Liver (tissue), 9 donors: Measurements from ENCODE around the gene MESP1. TPM values are rescaled to one million over a fixed set of nuclear protein-coding genes. Genes with fewer than 3 reads are reported as not detected.

Experiments used
- DNase-seq: peaks from one replicate; pipeline ENCODE4 v3.0.0-alpha.2; 2017; ENCODE audit warnings: low spot score
- H3K27ac ChIP-seq, 2 donors: one replicate each; pipeline ENCODE4 v1.7.0; 2013; ENCODE audit warnings: inconsistent platforms in 2 of 2, low read length in 2 of 2, control low read depth in 1 of 2, low read depth in 1 of 2, mild to moderate bottlenecking in 1 of 2
- H3K27me3 ChIP-seq, 4 donors: one replicate each; pipeline versions ENCODE4 v1.6.1 to v1.7.0; 2013; ENCODE audit warnings: low read length in 3 of 4, inconsistent platforms in 1 of 4, mild to moderate bottlenecking in 1 of 4, moderate library complexity in 1 of 4; ENCODE audit not compliant: control insufficient read depth in 4 of 4, insufficient read depth in 4 of 4
- H3K36me3 ChIP-seq, 4 donors: one replicate each; pipeline versions ENCODE4 v1.6.1 to v1.7.0; 2013; ENCODE audit warnings: low read length in 3 of 4, mild to moderate bottlenecking in 3 of 4, low read depth in 1 of 4, moderate library complexity in 1 of 4; ENCODE audit not compliant: control insufficient read depth in 4 of 4, insufficient read depth in 3 of 4
- H3K4me1 ChIP-seq, 4 donors: one replicate each; pipeline versions ENCODE4 v1.6.1 to v1.7.0; 2013; ENCODE audit warnings: low read length in 3 of 4, mild to moderate bottlenecking in 3 of 4, moderate library complexity in 1 of 4; ENCODE audit not compliant: control insufficient read depth in 4 of 4, insufficient read depth in 4 of 4
- H3K4me3 ChIP-seq, 3 donors: one replicate each; pipeline versions ENCODE4 v1.6.1 to v1.7.0; 2013; ENCODE audit warnings: low read length in 3 of 3, control low read depth in 1 of 3, low read depth in 1 of 3, mild to moderate bottlenecking in 1 of 3
- H3K9ac ChIP-seq, 2 donors: one replicate each; pipeline ENCODE4 v1.7.0; 2013; ENCODE audit warnings: low read length in 2 of 2, mild to moderate bottlenecking in 2 of 2, moderate library complexity in 2 of 2, control low read depth in 1 of 2, low read depth in 1 of 2
- H3K9me3 ChIP-seq, 4 donors: one replicate each; pipeline versions ENCODE4 v1.6.1 to v1.7.0; 2013; ENCODE audit warnings: low read length in 3 of 4; ENCODE audit not compliant: control insufficient read depth in 4 of 4
- ATF3 ChIP-seq: IDR thresholded peaks from 2 replicates; pipeline ENCODE4 v1.6.1; 2016; ENCODE audit warnings: antibody characterized with exemption
- CTCF ChIP-seq: fragments of 150-350 bp; IDR thresholded peaks from 2 replicates; pipeline ENCODE4 v1.5.1; 2017; ENCODE audit warnings: improper control_type of control experiment, low read depth, low read length; ENCODE audit not compliant: missing input control
- EGR1 ChIP-seq, 2 donors: IDR thresholded peaks; 2 replicates each; pipeline ENCODE4 v1.6.1; 2016 to 2018; ENCODE audit warnings: antibody characterized with exemption in 2 of 2, low read depth in 2 of 2
- FOXA1 ChIP-seq: IDR thresholded peaks from 2 replicates; pipeline ENCODE4 v1.6.1; 2016; ENCODE audit warnings: antibody characterized with exemption
- FOXA2 ChIP-seq: IDR thresholded peaks from 2 replicates; pipeline ENCODE4 v1.6.1; 2016; ENCODE audit warnings: antibody characterized with exemption
- GABPA ChIP-seq, 2 donors: IDR thresholded peaks in 1 of 2; conservative IDR thresholded peaks in 1 of 2; 2 replicates each; pipeline ENCODE4 v1.6.1; 2016; ENCODE audit warnings: antibody characterized with exemption in 2 of 2, mild to moderate bottlenecking in 1 of 2, moderate library complexity in 1 of 2
- HNF4A ChIP-seq, 2 donors: conservative IDR thresholded peaks; 2 replicates each; pipeline ENCODE4 v1.6.1; 2016; ENCODE audit warnings: antibody characterized with exemption in 2 of 2, mild to moderate bottlenecking in 2 of 2
- HNF4G ChIP-seq: IDR thresholded peaks from 2 replicates; pipeline ENCODE4 v1.6.1; 2016; ENCODE audit warnings: antibody characterized with exemption
- JUND ChIP-seq, 2 donors: IDR thresholded peaks; 2 replicates each; pipeline ENCODE4 v1.6.1; 2016; ENCODE audit warnings: antibody characterized with exemption in 2 of 2
- MAX ChIP-seq: IDR thresholded peaks from 2 replicates; pipeline ENCODE4 v1.6.1; 2016; ENCODE audit warnings: antibody characterized with exemption
- NR2F2 ChIP-seq: IDR thresholded peaks from 2 replicates; pipeline ENCODE4 v1.6.1; 2016; ENCODE audit warnings: antibody characterized with exemption
- RAD21 ChIP-seq, 2 donors: IDR thresholded peaks; 2 replicates each; pipeline ENCODE4 v1.6.1; 2016; ENCODE audit warnings: antibody characterized with exemption in 2 of 2, mild to moderate bottlenecking in 2 of 2
- REST ChIP-seq: IDR thresholded peaks from 2 replicates; pipeline ENCODE4 v1.6.1; 2016; ENCODE audit warnings: antibody characterized with exemption, mild to moderate bottlenecking
- RXRA ChIP-seq, 2 donors: IDR thresholded peaks; 2 replicates each; pipeline ENCODE4 v1.6.1; 2017 to 2018; ENCODE audit warnings: antibody characterized with exemption in 2 of 2, mild to moderate bottlenecking in 1 of 2
- SP1 ChIP-seq: IDR thresholded peaks from 2 replicates; pipeline ENCODE4 v1.6.1; 2018; ENCODE audit warnings: antibody characterized with exemption, mild to moderate bottlenecking
- TAF1 ChIP-seq: conservative IDR thresholded peaks from 2 replicates; pipeline ENCODE4 v1.6.1; 2016; ENCODE audit warnings: antibody characterized with exemption, mild to moderate bottlenecking
- YY1 ChIP-seq: IDR thresholded peaks from 2 replicates; pipeline ENCODE4 v1.6.1; 2016; ENCODE audit warnings: antibody characterized with exemption, mild to moderate bottlenecking
- ZBTB33 ChIP-seq: IDR thresholded peaks from 2 replicates; pipeline ENCODE4 v1.6.1; 2016; ENCODE audit warnings: antibody characterized with exemption
- WGBS: extraction: QIAGEN DNeasy Blood & Tissue Kit; methylation state at CpG from one replicate; pipeline ENCODE4 v1.1.7; 2013; 5-methylcytosine and 5-hydroxymethylcytosine counted together
- polyA plus RNA-seq, 2 donors: library from polyadenylated mRNA; stranded (reverse) in 1 of 2; unstranded in 1 of 2; fragments of 200-250 nt in 1 of 2; fragments of >200 nt in 1 of 2; fragmentation: Nextera tagmentation in 1 of 2; extraction: Ambion mirVana in 1 of 2; gene quantifications; one replicate each; pipeline versions ENCODE4 v1.2.1 to v1.2.3, GENCODE V29; 2013 to 2015
- total RNA-seq, 2 donors: library from RNA; depleted of rRNA; stranded (reverse); fragments of >200 nt; gene quantifications; one replicate each; pipeline ENCODE4 v1.2.3, GENCODE V29; 2014
- donor health status: healthy.
- donor health status: healthy.
- donor health status: healthy.
- donor health status: healthy.
- donor health status: healthy.

The MESP1 gene
- total and polyA plus RNA-seq, 4 donors: 0.14 to 1.8 (median 0.84) TPM

GRCh38 chr15:89759835-89760234 is 8.8 kb upstream of the MESP1 start:
- no peak overlapping the region for H3K4me3 ChIP-seq
- 89% methylated on average over 3 of the region's 3 CpGs for WGBS
- peaks cover 7 to 21% (median 17%) of the 10 kb centered on the region in 4 donors for H3K4me1 ChIP-seq
- H3K27me3 ChIP-seq: no peaks in the 10 kb centered on the region
- DNase-seq: no peak
- no peak overlapping the region for H3K27ac ChIP-seq
- no peaks in the 10 kb centered on the region for H3K36me3 ChIP-seq
- no peak for TF ChIP-seq FOXA2
- no peak for TF ChIP-seq ZBTB33
- TF ChIP-seq NR2F2: no peak
- no peak for TF ChIP-seq EGR1 (IDR thresholded peaks at IDR 0.05; ENCODE audit: low read depth in 2 of 2)
- TF ChIP-seq FOXA1: no peak
- no peak for TF ChIP-seq SP1
- no peak for TF ChIP-seq TAF1
- no peak for TF ChIP-seq MAX
- TF ChIP-seq YY1: no peak
- TF ChIP-seq RAD21 (IDR thresholded peaks at IDR 0.05): no peak
- TF ChIP-seq HNF4G: no peak
- TF ChIP-seq JUND (IDR thresholded peaks at IDR 0.05): no peak
- H3K9ac ChIP-seq: no peak overlapping the region
- no peaks in the 10 kb centered on the region for H3K9me3 ChIP-seq

GRCh38 chr15:89758981-89759380 is 7.9 kb upstream of the MESP1 start:
- Histone ChIP-seq H3K9ac (no peak overlapping the region), H3K4me3 (no peak overlapping the region), H3K4me1 (peaks cover 7 to 21% (median 17%) of the 10 kb centered on the region in 4 donors), H3K36me3 (no peaks in the 10 kb centered on the region), H3K9me3 (no peaks in the 10 kb centered on the region), H3K27ac (no peak overlapping the region), H3K27me3 (no peaks in the 10 kb centered on the region)
- TF ChIP-seq ZBTB33 (no peak), EGR1 (IDR thresholded peaks at IDR 0.05; ENCODE audit: low read depth in 2 of 2) (no peak), HNF4A (conservative IDR thresholded peaks at IDR 0.05) (no peak), MAX (no peak), SP1 (no peak), RXRA (IDR thresholded peaks at IDR 0.05) (no peak), GABPA (IDR thresholded peaks at IDR 0.05 in 1 of 2, conservative IDR thresholded peaks at IDR 0.05 in 1 of 2) (no peak), REST (no peak), NR2F2 (no peak), JUND (IDR thresholded peaks at IDR 0.05) (no peak), YY1 (no peak), TAF1 (no peak), CTCF (no peak), FOXA1 (no peak), HNF4G (no peak), ATF3 (no peak), RAD21 (IDR thresholded peaks at IDR 0.05) (no peak), FOXA2 (no peak)
- WGBS: 92% methylated on average over 8 of the region's 8 CpGs
- no peak for DNase-seq
